HG02571 (cell line): Measurements from ENCODE around the gene ABCC2.
"Not testable (repeated sequence)": the region's sequence is repeated elsewhere in the genome, so short reads cannot be mapped to it uniquely, and the experiment has no call there.

Experiments used
- ATAC-seq: cut with Tn5 transposase; IDR thresholded peaks from one replicate; pipeline ENCODE4 v1.9.1; 2021; ENCODE audit warnings: mild to moderate bottlenecking, moderate library complexity; ENCODE audit not compliant: unreplicated experiment

ABCC2 gene

GRCh38 chr10:99851825-99852224 lies 69.4 kb downstream of the ABCC2 start:
- ATAC-seq = no peak

- no peak for ATAC-seq
Measured at GRCh38 chr10:99852481-99853213, 70.2 kb downstream of the ABCC2 start.

- ATAC-seq = no peak
Measured at GRCh38 chr10:99853655-99854054, 71.2 kb downstream of the ABCC2 start.

- ATAC-seq = no peak
Measured at GRCh38 chr10:99854860-99855259, 72.4 kb downstream of the ABCC2 start.

- ATAC-seq = no peak
Measured at GRCh38 chr10:99855479-99856071, 73.1 kb downstream of the ABCC2 start.

GRCh38 chr10:99858849-99859248 lies 76.4 kb downstream of the ABCC2 start:
- ATAC-seq = no peak

- no peak for ATAC-seq
Measured at GRCh38 chr10:99859585-99859984, 77.1 kb downstream of the ABCC2 start.

GRCh38 chr10:99860466-99860865 lies 78.0 kb downstream of the ABCC2 start:
- ATAC-seq = no peak

- not testable (repeated sequence) for ATAC-seq
Measured at GRCh38 chr10:99863535-99864240, 81.2 kb downstream of the ABCC2 start.

GRCh38 chr10:99867250-99867649 lies 84.8 kb downstream of the ABCC2 start:
- not testable (repeated sequence) for ATAC-seq

- ATAC-seq = no peak
Measured at GRCh38 chr10:99869581-99870122, 87.2 kb downstream of the ABCC2 start.

- ATAC-seq = no peak
Measured at GRCh38 chr10:99870123-99870730, 87.8 kb downstream of the ABCC2 start.

GRCh38 chr10:99872367-99873162 lies 90.1 kb downstream of the ABCC2 start:
- no peak for ATAC-seq

- ATAC-seq = no peak
Measured at GRCh38 chr10:99873846-99874245, 91.4 kb downstream of the ABCC2 start.

- ATAC-seq = no peak
Measured at GRCh38 chr10:99874341-99875085, 92.1 kb downstream of the ABCC2 start.

- no peak for ATAC-seq
Measured at GRCh38 chr10:99875473-99875872, 93.0 kb downstream of the ABCC2 start.

GRCh38 chr10:99880080-99880835 lies 97.8 kb downstream of the ABCC2 start:
- ATAC-seq = no peak

GRCh38 chr10:99881371-99881770 lies 98.9 kb downstream of the ABCC2 start:
- ATAC-seq = no peak

- ATAC-seq = no peak
Measured at GRCh38 chr10:99883523-99883922, 101.1 kb downstream of the ABCC2 start.
